ENCODE results near the gene BST1. TPM values are rescaled to one million over a fixed set of nuclear protein-coding genes. Genes with fewer than 3 reads are reported as not detected.
"Not testable (repeated sequence)": the region's sequence is repeated elsewhere in the genome, so short reads cannot be mapped to it uniquely, and the experiment has no call there.

BST1 gene
- total RNA-seq, 4 donors from 2014 or later = 22.5 to 34.4 (median 24.5) TPM

DNA sequence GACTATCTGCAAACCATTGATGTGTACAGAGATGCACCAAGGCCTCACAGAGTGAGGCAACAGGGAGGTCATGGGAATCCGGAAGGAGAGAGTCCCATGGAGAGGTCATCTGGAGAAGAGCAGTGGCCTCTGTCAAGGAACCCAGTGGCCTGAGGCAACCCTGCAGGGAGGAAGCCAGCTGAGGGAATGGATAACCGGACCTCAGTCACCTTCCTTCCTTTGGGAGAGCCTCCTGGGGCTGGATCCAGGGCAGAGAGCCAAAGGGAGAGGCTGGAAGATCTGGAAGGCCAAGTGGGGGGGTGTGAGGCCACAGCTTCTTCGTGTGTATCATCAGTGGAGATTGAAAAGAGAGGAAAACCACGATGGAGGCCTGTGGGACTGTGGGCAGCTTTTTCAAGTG is 50.9 kb downstream of the BST1 start:
- DNase-seq (ENCODE audit: low spot score) = no peak
- ATAC-seq (ENCODE audit: low FRiP score) = no peak
- TF ChIP-seq, protein P1, sequence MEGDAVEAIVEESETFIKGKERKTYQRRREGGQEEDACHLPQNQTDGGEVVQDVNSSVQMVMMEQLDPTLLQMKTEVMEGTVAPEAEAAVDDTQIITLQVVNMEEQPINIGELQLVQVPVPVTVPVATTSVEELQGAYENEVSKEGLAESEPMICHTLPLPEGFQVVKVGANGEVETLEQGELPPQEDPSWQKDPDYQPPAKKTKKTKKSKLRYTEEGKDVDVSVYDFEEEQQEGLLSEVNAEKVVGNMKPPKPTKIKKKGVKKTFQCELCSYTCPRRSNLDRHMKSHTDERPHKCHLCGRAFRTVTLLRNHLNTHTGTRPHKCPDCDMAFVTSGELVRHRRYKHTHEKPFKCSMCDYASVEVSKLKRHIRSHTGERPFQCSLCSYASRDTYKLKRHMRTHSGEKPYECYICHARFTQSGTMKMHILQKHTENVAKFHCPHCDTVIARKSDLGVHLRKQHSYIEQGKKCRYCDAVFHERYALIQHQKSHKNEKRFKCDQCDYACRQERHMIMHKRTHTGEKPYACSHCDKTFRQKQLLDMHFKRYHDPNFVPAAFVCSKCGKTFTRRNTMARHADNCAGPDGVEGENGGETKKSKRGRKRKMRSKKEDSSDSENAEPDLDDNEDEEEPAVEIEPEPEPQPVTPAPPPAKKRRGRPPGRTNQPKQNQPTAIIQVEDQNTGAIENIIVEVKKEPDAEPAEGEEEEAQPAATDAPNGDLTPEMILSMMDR (IDR thresholded peaks at IDR 0.05) = no peak

DNA sequence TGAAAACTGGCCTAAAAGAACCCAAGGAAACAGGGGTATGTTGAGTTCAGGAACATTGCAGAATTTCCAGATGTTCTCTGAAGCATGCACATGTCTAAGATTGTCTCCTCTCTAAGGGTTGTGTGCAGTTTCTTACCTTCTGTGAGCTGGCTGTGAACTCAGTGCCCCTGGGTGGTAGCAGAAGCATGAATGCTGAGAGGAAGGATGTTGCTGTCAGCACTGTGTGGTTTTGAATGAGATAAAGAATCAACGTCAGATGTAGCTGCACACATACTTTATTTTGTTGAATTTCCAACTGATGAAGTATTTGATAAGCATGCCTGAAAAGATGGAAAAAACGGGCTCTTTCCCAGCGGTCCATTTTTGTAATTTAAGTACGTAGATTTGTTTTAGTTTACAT is 51.5 kb downstream of the BST1 start:
- TF ChIP-seq, protein P1 (IDR thresholded peaks at IDR 0.05) = no peak
- no peak for DNase-seq (ENCODE audit: low spot score)
- ATAC-seq (ENCODE audit: low FRiP score) = no peak

DNA sequence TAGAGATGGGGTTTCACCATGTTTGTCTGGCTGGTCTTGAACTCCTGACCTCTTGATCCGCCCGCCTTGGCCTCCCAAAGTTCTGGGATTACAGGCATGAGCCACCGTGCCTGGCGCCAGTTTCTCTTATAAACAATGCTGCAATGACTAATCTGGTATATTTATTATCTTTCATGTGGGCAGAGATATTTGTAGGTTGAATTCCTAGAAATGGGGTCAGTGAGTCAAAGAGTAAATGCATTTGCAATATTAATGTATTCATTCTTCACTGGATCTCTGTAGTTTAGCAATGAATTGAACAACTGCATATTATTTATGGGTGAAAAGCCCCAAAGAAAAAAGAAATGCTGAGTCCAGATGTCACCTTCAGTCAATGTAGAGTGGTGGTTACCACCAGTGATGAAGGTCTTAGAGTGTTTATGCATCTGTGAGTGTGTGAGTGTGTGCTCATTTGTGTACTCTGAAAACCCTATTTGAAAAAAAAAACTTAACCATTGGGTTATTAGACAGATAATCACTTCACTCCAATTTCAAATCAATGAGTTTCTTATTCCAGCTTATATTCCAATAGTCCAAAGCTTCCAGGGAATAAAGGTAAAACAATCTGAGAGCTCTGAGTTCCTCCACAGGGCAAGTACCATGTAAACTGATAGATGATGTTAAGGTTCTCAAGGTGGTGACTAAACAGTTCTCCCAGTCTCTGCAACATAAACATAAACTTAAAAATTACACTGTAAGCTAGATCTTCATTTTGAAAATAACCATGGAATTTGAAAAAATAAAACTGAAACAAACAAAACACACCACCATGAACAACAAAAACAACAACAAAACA is 52.7 kb downstream of the BST1 start:
- ATAC-seq (ENCODE audit: low FRiP score) = no peak

DNA sequence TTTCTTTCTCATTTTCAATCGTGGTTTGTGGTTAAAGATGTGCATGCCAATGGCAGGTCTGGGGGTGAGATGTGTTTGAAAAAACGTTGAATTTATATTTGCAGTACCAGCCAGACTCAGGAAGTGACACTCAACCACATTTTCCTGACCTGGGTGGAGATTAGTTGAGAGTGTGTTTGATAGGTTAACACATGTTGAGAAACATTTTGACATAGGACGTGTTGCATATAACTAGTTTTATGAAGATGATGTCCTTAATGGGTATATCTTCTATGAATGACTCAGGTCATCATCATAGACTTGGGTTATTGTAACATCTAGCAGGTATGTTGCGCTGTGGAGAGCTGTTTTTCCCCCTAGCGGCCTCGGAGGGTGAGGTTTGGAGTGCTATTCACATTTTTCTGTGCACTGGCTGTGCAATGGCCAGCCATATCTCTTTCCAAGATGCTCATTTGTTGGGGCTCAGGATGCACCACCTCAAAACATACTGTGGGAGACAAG is 53.5 kb downstream of the BST1 start:
- TF ChIP-seq, protein P1 (IDR thresholded peaks at IDR 0.05) = no peak
- no peak for DNase-seq (ENCODE audit: low spot score)
- ATAC-seq (ENCODE audit: low FRiP score) = no peak

More for the DNA sequence above, 52.7 kb downstream of the BST1 start:
- DNase-seq (ENCODE audit: low spot score) = no peak
- TF ChIP-seq, protein P1 (IDR thresholded peaks at IDR 0.05) = no peak

DNA sequence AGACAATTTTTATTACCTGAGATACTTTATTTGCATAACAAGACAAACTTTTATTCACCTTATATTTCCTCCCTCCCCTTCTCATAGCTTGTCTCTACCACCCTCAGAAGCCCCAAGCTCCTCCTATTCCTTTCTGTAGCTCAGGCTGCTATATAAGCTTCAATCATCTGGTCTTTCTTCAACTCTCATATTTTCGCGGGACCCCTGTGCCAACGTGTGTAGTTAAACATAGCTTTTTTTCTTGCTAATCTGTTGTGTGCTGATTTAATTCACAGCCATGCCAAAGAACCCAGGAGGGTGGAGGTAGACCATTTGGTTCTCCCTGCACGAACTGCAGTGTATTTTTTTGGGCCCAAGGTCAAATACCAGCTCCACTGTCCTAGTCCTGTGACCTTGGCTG is 54.2 kb downstream of the BST1 start:
- DNase-seq (ENCODE audit: low spot score) = no peak

DNA sequence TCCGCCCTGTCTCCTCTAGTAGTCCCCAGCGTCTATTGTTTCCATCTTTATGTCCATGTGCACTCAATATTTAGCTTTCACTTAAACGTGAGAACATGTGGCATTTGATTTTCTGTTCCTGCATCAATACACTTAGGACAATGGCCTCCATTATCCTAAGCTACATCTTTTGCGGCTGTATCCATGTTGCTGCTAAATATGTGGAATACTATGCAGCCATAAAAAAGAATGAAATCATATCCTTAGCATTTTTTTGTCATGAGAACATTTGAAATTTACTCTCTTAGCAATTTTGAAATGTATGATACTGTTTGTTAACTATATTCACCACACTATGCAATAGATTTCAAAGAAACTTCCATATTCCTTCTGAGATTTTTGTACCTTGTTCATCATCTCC is 55.4 kb downstream of the BST1 start:
- DNase-seq (ENCODE audit: low spot score) (no peak), ATAC-seq (ENCODE audit: low FRiP score) (no peak)
- TF ChIP-seq, protein P1 (IDR thresholded peaks at IDR 0.05) = no peak

More for the DNA sequence above, 54.2 kb downstream of the BST1 start:
- ATAC-seq (ENCODE audit: low FRiP score) = no peak
- TF ChIP-seq, protein P1 (IDR thresholded peaks at IDR 0.05) = no peak

DNA sequence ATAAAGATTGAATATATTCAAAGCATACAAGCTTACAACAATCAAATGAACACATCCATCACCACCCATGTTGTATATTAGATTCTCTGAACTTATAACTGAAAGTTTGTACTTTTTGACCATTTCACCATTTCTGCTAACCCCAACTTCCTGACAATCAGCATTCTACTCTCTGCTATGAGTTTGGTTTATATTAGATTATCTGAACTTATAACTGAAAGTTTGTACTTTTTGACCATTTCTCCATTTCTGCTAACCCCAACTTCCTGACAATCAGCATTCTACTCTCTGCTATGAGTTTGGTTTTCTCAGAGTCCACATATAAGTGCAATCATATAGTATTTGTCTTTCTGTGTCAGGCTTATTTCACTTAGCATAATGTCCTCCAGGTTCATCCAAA is 59.6 kb downstream of the BST1 start:
- ATAC-seq (ENCODE audit: low FRiP score); DNase-seq (ENCODE audit: low spot score): not testable (repeated sequence)
